Measurements from ENCODE around the gene SLC35F5.

DNA sequence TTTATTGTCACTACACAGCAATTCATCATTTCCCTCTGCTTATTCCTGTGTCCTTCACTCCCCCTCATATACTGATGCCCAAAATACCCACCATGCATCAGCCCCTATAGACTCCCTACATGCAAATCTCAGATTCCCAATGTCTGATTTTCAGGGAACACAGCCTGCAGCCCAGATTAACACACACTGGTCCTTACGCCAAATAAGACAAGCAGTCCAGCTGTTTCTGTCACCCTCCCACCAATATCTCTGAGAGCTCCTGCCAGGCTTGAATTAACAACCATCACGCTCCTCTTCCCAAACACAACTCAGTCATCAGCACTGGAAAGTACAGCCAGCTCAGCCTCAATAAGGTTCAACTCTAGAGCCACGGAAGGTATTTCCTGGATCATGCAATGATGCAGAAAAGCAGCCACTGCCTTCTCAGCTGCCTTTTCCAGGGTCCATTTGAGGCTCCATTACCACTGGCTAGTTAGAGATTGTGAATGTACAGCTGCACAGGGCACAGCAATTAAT lies 39.0 kb upstream of the SLC35F5 start:
- TF ChIP-seq, protein P1, sequence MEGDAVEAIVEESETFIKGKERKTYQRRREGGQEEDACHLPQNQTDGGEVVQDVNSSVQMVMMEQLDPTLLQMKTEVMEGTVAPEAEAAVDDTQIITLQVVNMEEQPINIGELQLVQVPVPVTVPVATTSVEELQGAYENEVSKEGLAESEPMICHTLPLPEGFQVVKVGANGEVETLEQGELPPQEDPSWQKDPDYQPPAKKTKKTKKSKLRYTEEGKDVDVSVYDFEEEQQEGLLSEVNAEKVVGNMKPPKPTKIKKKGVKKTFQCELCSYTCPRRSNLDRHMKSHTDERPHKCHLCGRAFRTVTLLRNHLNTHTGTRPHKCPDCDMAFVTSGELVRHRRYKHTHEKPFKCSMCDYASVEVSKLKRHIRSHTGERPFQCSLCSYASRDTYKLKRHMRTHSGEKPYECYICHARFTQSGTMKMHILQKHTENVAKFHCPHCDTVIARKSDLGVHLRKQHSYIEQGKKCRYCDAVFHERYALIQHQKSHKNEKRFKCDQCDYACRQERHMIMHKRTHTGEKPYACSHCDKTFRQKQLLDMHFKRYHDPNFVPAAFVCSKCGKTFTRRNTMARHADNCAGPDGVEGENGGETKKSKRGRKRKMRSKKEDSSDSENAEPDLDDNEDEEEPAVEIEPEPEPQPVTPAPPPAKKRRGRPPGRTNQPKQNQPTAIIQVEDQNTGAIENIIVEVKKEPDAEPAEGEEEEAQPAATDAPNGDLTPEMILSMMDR (IDR thresholded peaks at IDR 0.05) = no peak
- TF ChIP-seq POLR2AphosphoS5 (IDR thresholded peaks at IDR 0.05) = no peak
- TF ChIP-seq POLR2A (IDR thresholded peaks at IDR 0.05) = no peak

All from breast epithelium (tissue), 3 donors.